H1 (cell line): ENCODE measurements around the gene RND3. TPM values are rescaled to one million over a fixed set of nuclear protein-coding genes. Genes with fewer than 3 reads are reported as not detected.

Source experiments
- CTCF ChIA-PET: fragments of 300-600 bp; sonication (Branson Sonifier 250); formaldehyde crosslinking; loops from one replicate; lab custom pipeline; 2021; ENCODE audit not compliant: partially characterized antibody; lab: Charles Lee
- POLR2A ChIA-PET: fragments of 300-600 bp; sonication (Branson Sonifier 250); formaldehyde crosslinking; loops from one replicate; lab custom pipeline; 2021; ENCODE audit warnings: inconsistent platforms; ENCODE audit not compliant: partially characterized antibody; lab: Charles Lee
- DNase-seq, 2 experiments: peaks; one replicate each; pipeline versions ENCODE4 v3.0.0 to v3.0.0-alpha.2; 2010 to 2022; ENCODE audit warnings: low spot score in 2 of 2, low read depth in 1 of 2, mixed read lengths in 1 of 2
- FAIRE-seq: peaks from 2 replicates; lab custom pipeline; 2011; peaks lifted over from hg19 to GRCh38; lab: Jason Lieb, UNC
- H2AFZ ChIP-seq: 2 replicates; pipeline ENCODE4 v1.8.1; 2012; ENCODE audit warnings: low read length, inconsistent platforms
- H2AK5ac ChIP-seq: 2 replicates; pipeline ENCODE4 v1.6.1; 2013; ENCODE audit warnings: low read depth, low read length
- H2BK120ac ChIP-seq: replicated peaks from 2 replicates; pipeline ENCODE3; 2013; ENCODE audit warnings: low read depth, low read length, inconsistent platforms
- H2BK12ac ChIP-seq: 2 replicates; pipeline ENCODE4 v1.6.1; 2013; ENCODE audit warnings: low read depth, low read length
- H2BK15ac ChIP-seq: 2 replicates; pipeline ENCODE4 v1.6.1; 2013; ENCODE audit warnings: low read length
- H2BK20ac ChIP-seq: 2 replicates; pipeline ENCODE4 v1.6.1; 2013; ENCODE audit warnings: low read length
- H2BK5ac ChIP-seq: 2 replicates; pipeline ENCODE4 v1.6.1; 2013; ENCODE audit warnings: low read depth, low read length
- H3K14ac ChIP-seq: 2 replicates; pipeline ENCODE4 v1.6.1; 2013; ENCODE audit warnings: inconsistent platforms; ENCODE audit not compliant: insufficient read length
- H3K18ac ChIP-seq: 2 replicates; pipeline ENCODE4 v1.6.1; 2013; ENCODE audit warnings: low read length; ENCODE audit errors: extremely low read depth
- H3K23ac ChIP-seq: 2 replicates; pipeline ENCODE4 v1.6.1; 2013; ENCODE audit warnings: inconsistent platforms; ENCODE audit not compliant: insufficient read length
- H3K23me2 ChIP-seq: 2 replicates; pipeline ENCODE4 v1.6.1; 2013; ENCODE audit warnings: low read depth, low read length
- H3K27ac ChIP-seq: 2 replicates; pipeline ENCODE4 v1.6.1; 2011; ENCODE audit warnings: low read depth, low read length, inconsistent platforms
- H3K27me3 ChIP-seq, 4 experiments: replicated peaks in 1 of 4; 1 replicate in 1 of 4; 2 replicates in 3 of 4; pipeline versions ENCODE4 v1.6.1 to v1.8.1; 2011 to 2013; ENCODE audit warnings: low read length in 3 of 4, mild to moderate bottlenecking in 3 of 4, inconsistent platforms in 2 of 4, mixed read lengths in 2 of 4, moderate library complexity in 1 of 4; ENCODE audit not compliant: control insufficient read depth in 3 of 4, insufficient read depth in 3 of 4; ENCODE audit errors: extremely low read depth in 1 of 4
- H3K36me3 ChIP-seq, 4 experiments: 2 replicates each; pipeline versions ENCODE4 v1.6.1 to v1.8.1; 2011 to 2013; ENCODE audit warnings: mild to moderate bottlenecking in 4 of 4, low read length in 3 of 4, moderate library complexity in 2 of 4, control low read depth in 1 of 4, inconsistent platforms in 1 of 4; ENCODE audit not compliant: insufficient read depth in 4 of 4, control insufficient read depth in 2 of 4
- H3K4ac ChIP-seq: replicated peaks from 2 replicates; pipeline ENCODE3; 2013; ENCODE audit warnings: low read length, low read depth, mixed read lengths, inconsistent platforms; ENCODE audit not compliant: insufficient read length
- H3K4me1 ChIP-seq, 4 experiments: replicated peaks in 1 of 4; 1 replicate in 1 of 4; 2 replicates in 3 of 4; pipeline versions ENCODE4 v1.6.1 to v1.8.1; 2011 to 2013; ENCODE audit warnings: low read length in 3 of 4, inconsistent platforms in 2 of 4, mixed read lengths in 1 of 4; ENCODE audit not compliant: insufficient read depth in 4 of 4, control insufficient read depth in 3 of 4
- H3K4me2 ChIP-seq, 2 experiments: 2 replicates each; pipeline versions ENCODE4 v1.6.1 to v1.8.1; 2011 to 2013; ENCODE audit warnings: low read depth in 2 of 2, low read length in 2 of 2, control low read depth in 1 of 2, inconsistent platforms in 1 of 2, mild to moderate bottlenecking in 1 of 2; ENCODE audit not compliant: insufficient read depth in 1 of 2
- H3K4me3 ChIP-seq, 4 experiments: fragments of 200-600, 300-600 bp in 1 of 4; sonication (generic), shearing (Covaris generic), sonication (Bioruptor Twin) in 1 of 4; 2 replicates each; pipeline versions ENCODE4 v1.5.1 to v1.8.1; 2011 to 2016; ENCODE audit warnings: low read length in 4 of 4, low read depth in 3 of 4, control low read depth in 2 of 4, inconsistent platforms in 2 of 4, mild to moderate bottlenecking in 2 of 4, mixed read lengths in 1 of 4, moderate library complexity in 1 of 4; ENCODE audit not compliant: insufficient read depth in 2 of 4; ENCODE audit errors: extremely low read depth in 1 of 4
- H3K56ac ChIP-seq: replicated peaks from 2 replicates; pipeline ENCODE3; 2013; ENCODE audit warnings: low read depth, mild to moderate bottlenecking, mixed read lengths, low read length, inconsistent platforms; ENCODE audit not compliant: insufficient read length
- H3K79me1 ChIP-seq: 2 replicates; pipeline ENCODE4 v1.6.1; 2013; ENCODE audit warnings: low read depth, low read length, control low read depth
- H3K79me2 ChIP-seq, 2 experiments: 2 replicates each; pipeline versions ENCODE4 v1.6.1 to v1.8.1; 2012 to 2013; ENCODE audit warnings: low read length in 2 of 2, mild to moderate bottlenecking in 2 of 2, inconsistent platforms in 1 of 2; ENCODE audit not compliant: insufficient read depth in 2 of 2, control insufficient read depth in 1 of 2
- H3K9ac ChIP-seq, 4 experiments: replicated peaks in 1 of 4; 1 replicate in 1 of 4; 2 replicates in 3 of 4; pipeline versions ENCODE4 v1.6.1 to v1.8.1; 2011 to 2013; ENCODE audit warnings: low read depth in 3 of 4, low read length in 3 of 4, control low read depth in 2 of 4, mild to moderate bottlenecking in 2 of 4, moderate library complexity in 2 of 4, inconsistent platforms in 1 of 4; ENCODE audit errors: extremely low read depth in 1 of 4
- H3K9me3 ChIP-seq, 2 experiments: 2 replicates each; pipeline versions ENCODE4 v1.6.1 to v1.8.1; 2012 to 2013; ENCODE audit warnings: mild to moderate bottlenecking in 2 of 2, moderate library complexity in 2 of 2, control low read depth in 1 of 2, inconsistent platforms in 1 of 2, low read depth in 1 of 2, low read length in 1 of 2, mixed read lengths in 1 of 2; ENCODE audit not compliant: insufficient read depth in 2 of 2
- H4K20me1 ChIP-seq, 2 experiments: replicated peaks in 1 of 2; 2 replicates each; pipeline versions ENCODE3 to v1.8.1; 2011 to 2013; ENCODE audit warnings: inconsistent platforms in 2 of 2, low read length in 2 of 2, mild to moderate bottlenecking in 1 of 2; ENCODE audit not compliant: insufficient read depth in 2 of 2, control insufficient read depth in 1 of 2
- H4K5ac ChIP-seq: 2 replicates; pipeline ENCODE4 v1.6.1; 2013; ENCODE audit warnings: low read length, low read depth, mixed read lengths, inconsistent platforms; ENCODE audit not compliant: insufficient read length
- H4K8ac ChIP-seq: 2 replicates; pipeline ENCODE4 v1.8.0; 2013; ENCODE audit warnings: mild to moderate bottlenecking, moderate library complexity, low read length, inconsistent platforms; ENCODE audit not compliant: insufficient read depth; ENCODE audit errors: extremely low read depth
- H4K91ac ChIP-seq: replicated peaks from 2 replicates; pipeline ENCODE3; 2013; ENCODE audit warnings: low read length, mixed read lengths, inconsistent platforms; ENCODE audit not compliant: insufficient read length
- CHD2 ChIP-seq: IDR thresholded peaks from 2 replicates; pipeline ENCODE4 v1.6.1; 2012; ENCODE audit warnings: low read length, improper control_type of control experiment
- EGR1 ChIP-seq: IDR thresholded peaks from 2 replicates; pipeline ENCODE4 v1.6.1; 2011; ENCODE audit warnings: low read depth, low read length, borderline replicate concordance
- GTF2F1 ChIP-seq: IDR thresholded peaks from 2 replicates; pipeline ENCODE4 v1.6.1; 2012; ENCODE audit warnings: low read depth, low read length, improper control_type of control experiment, borderline replicate concordance
- JUND ChIP-seq: IDR thresholded peaks from 2 replicates; pipeline ENCODE4 v1.6.1; 2011; ENCODE audit warnings: mild to moderate bottlenecking, improper control_type of control experiment, low read length
- KDM4A ChIP-seq: IDR thresholded peaks from one replicate; pipeline ENCODE4 v1.7.1; 2012; ENCODE audit warnings: low read depth, mild to moderate bottlenecking, moderate library complexity, low read length, inconsistent platforms; ENCODE audit not compliant: severe bottlenecking
- POLR2A ChIP-seq, 2 experiments: IDR thresholded peaks; 1 replicate in 1 of 2; 2 replicates in 1 of 2; pipeline ENCODE4 v1.6.1; 2011; ENCODE audit warnings: low read depth in 2 of 2, low read length in 2 of 2, mild to moderate bottlenecking in 2 of 2; ENCODE audit errors: control extremely low read depth in 1 of 2
- RAD21 ChIP-seq, 2 experiments: IDR thresholded peaks in 1 of 2; conservative IDR thresholded peaks in 1 of 2; 2 replicates each; pipeline ENCODE4 v1.6.1; 2011; ENCODE audit warnings: low read depth in 2 of 2, low read length in 2 of 2, improper control_type of control experiment in 1 of 2, inconsistent platforms in 1 of 2, mild to moderate bottlenecking in 1 of 2, moderate library complexity in 1 of 2
- TCF12 ChIP-seq: IDR thresholded peaks from 2 replicates; pipeline ENCODE4 v1.6.1; 2011; ENCODE audit warnings: low read depth, mild to moderate bottlenecking, low read length
- ZNF274 ChIP-seq: IDR thresholded peaks from 2 replicates; pipeline ENCODE4 v1.7.0; 2012; ENCODE audit warnings: low read length, borderline replicate concordance; ENCODE audit errors: extremely low read depth
- polyA plus RNA-seq, 7 experiments: library from polyadenylated mRNA; depleted of rRNA in 3 of 7; stranded (reverse) in 5 of 7; unstranded in 2 of 7; fragments of >200 nt in 5 of 7; fragments of 200-250 nt in 2 of 7; gene quantifications; 1 replicate in 5 of 7; 2 replicates in 1 of 7; 4 replicates in 1 of 7; pipeline versions ENCODE4 v1.2.1 to v1.2.3, GENCODE V29; 2011 to 2013; ENCODE audit warnings: missing spikeins in 2 of 7, mixed read lengths in 2 of 7
- total RNA-seq: library from RNA; stranded (reverse); fragmentation: NEBNext Ultra II Directional; extraction: Animal tissue kit (Norgen Biotek cat#: 25700); gene quantifications from 2 replicates; pipeline ENCODE4 v1.2.1, GENCODE V29; 2021
- TF ChIP-seq, protein P1 (sequence below): IDR thresholded peaks from 2 replicates; pipeline ENCODE4 v1.6.1; 2011; ENCODE audit warnings: low read depth, mild to moderate bottlenecking, low read length; ENCODE audit not compliant: insufficient read depth
- TF ChIP-seq, protein P2 (sequence below): IDR thresholded peaks from 2 replicates; pipeline ENCODE4 v1.6.1; 2011; ENCODE audit warnings: low read length, improper control_type of control experiment

Gene RND3
- total and polyA plus RNA-seq, 2 of the 8 experiments (the other 6 are each of a cell fraction or from before 2014, with no cell fraction given): 12.2 to 25.6 TPM

DNA sequence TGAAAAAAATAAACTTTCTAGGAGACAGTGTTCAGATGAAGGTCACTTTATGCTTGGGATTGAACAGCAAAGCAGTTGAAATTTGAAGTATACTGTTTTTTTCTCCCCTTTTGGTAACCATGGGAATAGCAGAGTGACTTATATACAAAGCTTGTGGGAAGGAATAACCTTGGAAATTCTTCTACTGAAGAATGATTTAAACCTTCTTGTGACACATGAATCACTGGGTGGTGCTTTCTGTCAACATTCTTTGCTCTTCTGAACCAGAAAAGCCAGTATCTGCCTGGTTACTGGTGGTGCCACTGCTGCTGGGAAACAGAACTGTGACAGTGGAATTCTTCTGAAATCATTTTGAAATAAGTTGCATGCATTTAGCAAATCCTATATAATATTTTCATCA is 39.4 kb upstream of the RND3 start:
- Histone ChIP-seq H4K8ac (no peak overlapping the region), H4K5ac (no peak overlapping the region), H2BK15ac (no peak overlapping the region), H4K20me1 (no peaks in the 10 kb centered on the region), H2BK20ac (no peak overlapping the region), H3K14ac (no peak overlapping the region), H2AFZ (no peak overlapping the region), H3K27ac (no peak overlapping the region), H3K4ac (no peak overlapping the region), H2BK120ac (no peak overlapping the region), H3K4me3 (no peak overlapping the region), H3K56ac (no peak overlapping the region), H2AK5ac (no peak overlapping the region), H3K9ac (no peak overlapping the region), H2BK5ac (no peak overlapping the region), H3K4me1 (peaks cover 0 to 12% (median 4%) of the 10 kb centered on the region in 4 experiments; a peak in 3 of 7 replicates), H3K18ac (no peak overlapping the region), H3K23ac (no peak overlapping the region), H3K27me3 (no peaks in the 10 kb centered on the region), H3K79me2 (no peaks in the 10 kb centered on the region), H3K4me2 (no peak overlapping the region), H2BK12ac (no peak overlapping the region), H3K9me3 (peaks cover 0 to 5% of the 10 kb centered on the region in 2 experiments; a peak in 1 of 4 replicates), H3K79me1 (no peaks in the 10 kb centered on the region), H4K91ac (no peak overlapping the region), H3K36me3 (no peaks in the 10 kb centered on the region), H3K23me2 (no peaks in the 10 kb centered on the region)
- ChIA-PET CTCF (interaction anchor here (0.8 to 1.0 kb wide), 3 partner anchors 9 to 710 kb away, joined by 3 to 7 read pairs (median 3); no protein-coding TSS in a partner anchor), POLR2A (no interaction called here)
- no peak for DNase-seq
- no peak for FAIRE-seq
- TF ChIP-seq KDM4A: no peak
- TF ChIP-seq, protein P1, sequence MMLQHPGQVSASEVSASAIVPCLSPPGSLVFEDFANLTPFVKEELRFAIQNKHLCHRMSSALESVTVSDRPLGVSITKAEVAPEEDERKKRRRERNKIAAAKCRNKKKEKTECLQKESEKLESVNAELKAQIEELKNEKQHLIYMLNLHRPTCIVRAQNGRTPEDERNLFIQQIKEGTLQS: no peak
- no peak for TF ChIP-seq POLR2A (IDR thresholded peaks at IDR 0.05; ENCODE audit: control extremely low read depth in 1 of 2, low read depth in 2 of 2, low read length in 2 of 2)
- TF ChIP-seq, protein P2, sequence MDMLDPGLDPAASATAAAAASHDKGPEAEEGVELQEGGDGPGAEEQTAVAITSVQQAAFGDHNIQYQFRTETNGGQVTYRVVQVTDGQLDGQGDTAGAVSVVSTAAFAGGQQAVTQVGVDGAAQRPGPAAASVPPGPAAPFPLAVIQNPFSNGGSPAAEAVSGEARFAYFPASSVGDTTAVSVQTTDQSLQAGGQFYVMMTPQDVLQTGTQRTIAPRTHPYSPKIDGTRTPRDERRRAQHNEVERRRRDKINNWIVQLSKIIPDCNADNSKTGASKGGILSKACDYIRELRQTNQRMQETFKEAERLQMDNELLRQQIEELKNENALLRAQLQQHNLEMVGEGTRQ: no peak
- TF ChIP-seq GTF2F1: no peak
- no peak for TF ChIP-seq EGR1
- no peak for TF ChIP-seq RAD21 (IDR thresholded peaks at IDR 0.05 in 1 of 2, conservative IDR thresholded peaks at IDR 0.05 in 1 of 2; ENCODE audit: low read depth in 2 of 2, low read length in 2 of 2)
- no peak for TF ChIP-seq CHD2
- TF ChIP-seq ZNF274: no peak
- TF ChIP-seq TCF12: no peak
- no peak for TF ChIP-seq JUND
